Measurements from ENCODE around the gene IVL. TPM values are rescaled to one million over a fixed set of nuclear protein-coding genes. Genes with fewer than 3 reads are reported as not detected.

The IVL gene
- total RNA-seq, 1 donor from 2014 or later = not detected

- DNase-seq (ENCODE audit: low spot score) = no peak
- no peak overlapping the region for H3K9ac ChIP-seq
- peaks cover 14% of the 10 kb centered on the region for H3K9me3 Mint-ChIP-seq
Observed at GRCh38 chr1:152861374-152861773, 47.0 kb upstream of the IVL start.

GRCh38 chr1:152864443-152864842, 43.9 kb upstream of the IVL start:
- Histone ChIP-seq H3K27ac (no peak overlapping the region), H3K4me1 (no peaks in the 10 kb centered on the region), H3K9ac (no peak overlapping the region), H3K4me2 (no peak overlapping the region), H3K4me3 (no peak overlapping the region), H2AFZ (replicated peaks) (no peak overlapping the region), H3K27me3 (no peaks in the 10 kb centered on the region), H3F3A (ENCODE audit: low read depth) (no peaks in the 10 kb centered on the region), H3K36me3 (no peaks in the 10 kb centered on the region), H3K9me3 (ENCODE audit: low read depth) (peaks cover 37% of the 10 kb centered on the region), H3K79me2 (ENCODE audit: low read depth) (no peaks in the 10 kb centered on the region), H4K20me1 (ENCODE audit: low read depth) (no peaks in the 10 kb centered on the region)
- no peaks in the 10 kb centered on the region for H3K27me3 Mint-ChIP-seq (ENCODE audit: insufficient read depth, low read depth)
- no peak overlapping the region for H3K27ac Mint-ChIP-seq
- no peak for TF ChIP-seq EZH2phosphoT487 (IDR thresholded peaks at IDR 0.05)
- TF ChIP-seq CTCF (IDR thresholded peaks at IDR 0.05) = no peak
- no peak for TF ChIP-seq EZH2 (IDR thresholded peaks at IDR 0.05)
- H3K4me1 Mint-ChIP-seq = no peaks in the 10 kb centered on the region
- peaks cover 10% of the 10 kb centered on the region for H3K9me3 Mint-ChIP-seq
- H3K36me3 Mint-ChIP-seq = no peaks in the 10 kb centered on the region
- DNase-seq (ENCODE audit: low spot score) = no peak
- H3K4me3 Mint-ChIP-seq = no peak overlapping the region

More at GRCh38 chr1:152861374-152861773, 47.0 kb upstream of the IVL start:
- Histone ChIP-seq H3K9me3 (ENCODE audit: low read depth) (peaks cover 47% of the 10 kb centered on the region), H2AFZ (replicated peaks) (no peak overlapping the region), H3K4me1 (no peaks in the 10 kb centered on the region), H3K4me3 (no peak overlapping the region), H3K4me2 (no peak overlapping the region), H3K36me3 (no peaks in the 10 kb centered on the region), H3K27me3 (no peaks in the 10 kb centered on the region), H3F3A (ENCODE audit: low read depth) (no peaks in the 10 kb centered on the region), H3K27ac (no peak overlapping the region), H4K20me1 (ENCODE audit: low read depth) (no peaks in the 10 kb centered on the region), H3K79me2 (ENCODE audit: low read depth) (no peaks in the 10 kb centered on the region)
- no peaks in the 10 kb centered on the region for H3K4me1 Mint-ChIP-seq
- H3K36me3 Mint-ChIP-seq = no peaks in the 10 kb centered on the region
- no peak overlapping the region for H3K4me3 Mint-ChIP-seq
- H3K27me3 Mint-ChIP-seq (ENCODE audit: insufficient read depth, low read depth) = no peaks in the 10 kb centered on the region
- no peak overlapping the region for H3K27ac Mint-ChIP-seq
- no peak for TF ChIP-seq EZH2phosphoT487 (IDR thresholded peaks at IDR 0.05)
- no peak for TF ChIP-seq CTCF (IDR thresholded peaks at IDR 0.05)
- no peak for TF ChIP-seq EZH2 (IDR thresholded peaks at IDR 0.05)

- TF ChIP-seq EZH2phosphoT487 (IDR thresholded peaks at IDR 0.05) = no peak
- TF ChIP-seq EZH2 (IDR thresholded peaks at IDR 0.05) = no peak
- TF ChIP-seq CTCF (IDR thresholded peaks at IDR 0.05) = no peak
- Histone ChIP-seq H2AFZ (replicated peaks) (no peak overlapping the region), H3K4me2 (no peak overlapping the region), H3K9ac (no peak overlapping the region), H3F3A (ENCODE audit: low read depth) (no peaks in the 10 kb centered on the region), H3K36me3 (no peaks in the 10 kb centered on the region), H3K79me2 (ENCODE audit: low read depth) (no peaks in the 10 kb centered on the region), H4K20me1 (ENCODE audit: low read depth) (no peaks in the 10 kb centered on the region), H3K9me3 (ENCODE audit: low read depth) (peaks cover 29% of the 10 kb centered on the region), H3K4me3 (no peak overlapping the region), H3K27me3 (no peaks in the 10 kb centered on the region), H3K4me1 (no peaks in the 10 kb centered on the region), H3K27ac (no peak overlapping the region)
- H3K36me3 Mint-ChIP-seq = no peaks in the 10 kb centered on the region
- no peaks in the 10 kb centered on the region for H3K4me1 Mint-ChIP-seq
- H3K9me3 Mint-ChIP-seq = no peaks in the 10 kb centered on the region
- no peaks in the 10 kb centered on the region for H3K27me3 Mint-ChIP-seq (ENCODE audit: insufficient read depth, low read depth)
- no peak overlapping the region for H3K27ac Mint-ChIP-seq
- no peak overlapping the region for H3K4me3 Mint-ChIP-seq
- DNase-seq (ENCODE audit: low spot score) = no peak
Observed at GRCh38 chr1:152866321-152866720, 42.0 kb upstream of the IVL start.

All from neural progenitor cell (in vitro differentiated cells).